GM18505 (cell line): ENCODE results near the gene HBB.

Source experiments
- ATAC-seq: cut with Tn5 transposase; IDR thresholded peaks from one replicate; pipeline ENCODE4 v1.9.1; 2021; ENCODE audit not compliant: unreplicated experiment
- POLR2A ChIP-seq: IDR thresholded peaks from 4 replicates; pipeline ENCODE4 v1.6.1; 2011; ENCODE audit warnings: borderline replicate concordance; ENCODE audit not compliant: insufficient read depth, insufficient read length; ENCODE audit errors: extremely low read depth

The HBB gene

DNA sequence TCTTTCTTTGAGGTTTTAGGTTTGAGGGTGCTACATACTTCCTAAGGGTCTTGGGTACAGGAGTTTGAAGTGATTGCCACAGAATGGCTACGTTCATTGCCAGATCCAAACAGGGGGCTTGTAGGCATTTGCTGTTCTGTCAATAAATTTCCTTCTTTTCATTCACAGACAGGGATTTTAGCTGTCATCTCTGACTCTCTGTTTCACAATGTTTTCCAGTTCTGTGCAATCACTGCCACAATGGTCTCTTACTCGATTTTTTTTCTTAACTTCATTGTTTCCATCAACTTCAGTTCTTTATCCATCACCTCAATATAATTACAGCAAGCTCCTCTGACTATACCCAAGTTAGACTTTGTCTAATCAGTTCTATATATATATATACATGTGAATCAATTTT, 13.6 kb upstream of the HBB start:
- ATAC-seq, result no peak
- no peak for TF ChIP-seq POLR2A

DNA sequence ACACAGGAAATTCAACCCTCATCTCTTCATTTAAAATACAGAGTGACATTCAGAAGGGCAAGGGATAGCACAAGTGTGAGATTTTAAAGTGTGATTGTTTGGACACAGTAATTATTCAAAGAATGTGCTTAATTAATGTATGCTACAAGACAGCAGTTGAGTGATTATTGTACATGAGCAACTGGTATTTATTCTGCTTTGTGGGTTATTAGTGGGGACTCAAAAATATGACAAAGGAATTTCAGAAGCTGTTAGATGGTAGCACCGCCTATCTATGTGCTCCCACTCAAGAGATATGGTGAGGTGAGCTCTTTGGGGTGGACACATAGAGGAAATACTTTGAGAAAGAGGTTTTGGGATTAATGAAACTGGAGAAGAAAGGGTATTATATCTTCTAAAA, 13.2 kb upstream of the HBB start:
- ATAC-seq, result no peak
- TF ChIP-seq POLR2A, result no peak

DNA sequence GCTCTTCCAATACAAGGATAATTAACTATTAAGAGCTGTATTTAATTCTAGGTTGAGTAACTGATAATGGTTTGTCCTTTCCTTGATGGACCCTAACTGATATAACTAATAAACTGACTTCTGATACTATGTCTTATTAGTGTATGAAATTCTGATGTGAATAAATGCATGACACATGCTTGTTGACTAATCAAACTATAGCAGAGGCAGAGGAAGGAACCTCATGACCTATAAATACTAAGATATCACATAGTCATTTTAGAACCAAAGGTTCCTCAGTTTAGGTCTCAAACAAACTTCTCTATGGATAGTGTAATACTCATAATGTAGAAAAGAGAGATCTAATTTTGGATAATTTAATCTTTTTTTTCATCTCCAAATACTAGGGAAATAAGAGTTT, 12.2 kb upstream of the HBB start:
- no peak for ATAC-seq
- no peak for TF ChIP-seq POLR2A

DNA sequence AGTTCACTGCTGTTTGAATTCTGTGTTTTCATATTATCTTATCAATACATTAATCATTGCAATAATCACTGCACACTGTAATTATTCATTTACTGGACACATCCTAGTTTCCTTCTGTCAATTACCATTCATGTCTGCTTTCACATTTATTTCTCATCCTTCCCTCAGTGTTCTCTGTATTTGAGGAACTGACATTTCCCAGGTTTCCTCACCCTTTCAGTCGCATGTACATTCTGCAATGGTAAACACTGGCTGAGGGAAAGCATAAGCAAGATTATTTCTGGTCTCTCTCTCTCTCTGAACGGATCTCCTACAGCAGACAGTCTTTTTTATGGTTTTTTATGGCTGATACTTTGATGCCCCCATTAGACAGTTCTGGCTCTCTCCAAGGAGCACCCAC, 11.6 kb upstream of the HBB start:
- ATAC-seq, result no peak
- TF ChIP-seq POLR2A, result no peak

DNA sequence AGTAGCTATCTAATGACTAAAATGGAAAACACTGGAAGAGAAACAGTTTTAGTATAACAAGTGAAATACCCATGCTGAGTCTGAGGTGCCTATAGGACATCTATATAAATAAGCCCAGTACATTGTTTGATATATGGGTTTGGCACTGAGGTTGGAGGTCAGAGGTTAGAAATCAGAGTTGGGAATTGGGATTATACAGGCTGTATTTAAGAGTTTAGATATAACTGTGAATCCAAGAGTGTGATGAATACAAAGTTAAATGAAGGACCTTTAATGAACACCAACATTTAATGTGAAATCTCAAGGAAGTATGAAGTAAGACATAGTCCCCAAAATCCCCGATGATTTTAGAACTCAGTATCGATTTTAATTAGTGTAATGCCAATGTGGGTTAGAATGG, 10.5 kb upstream of the HBB start:
- no peak for ATAC-seq
- no peak for TF ChIP-seq POLR2A

DNA sequence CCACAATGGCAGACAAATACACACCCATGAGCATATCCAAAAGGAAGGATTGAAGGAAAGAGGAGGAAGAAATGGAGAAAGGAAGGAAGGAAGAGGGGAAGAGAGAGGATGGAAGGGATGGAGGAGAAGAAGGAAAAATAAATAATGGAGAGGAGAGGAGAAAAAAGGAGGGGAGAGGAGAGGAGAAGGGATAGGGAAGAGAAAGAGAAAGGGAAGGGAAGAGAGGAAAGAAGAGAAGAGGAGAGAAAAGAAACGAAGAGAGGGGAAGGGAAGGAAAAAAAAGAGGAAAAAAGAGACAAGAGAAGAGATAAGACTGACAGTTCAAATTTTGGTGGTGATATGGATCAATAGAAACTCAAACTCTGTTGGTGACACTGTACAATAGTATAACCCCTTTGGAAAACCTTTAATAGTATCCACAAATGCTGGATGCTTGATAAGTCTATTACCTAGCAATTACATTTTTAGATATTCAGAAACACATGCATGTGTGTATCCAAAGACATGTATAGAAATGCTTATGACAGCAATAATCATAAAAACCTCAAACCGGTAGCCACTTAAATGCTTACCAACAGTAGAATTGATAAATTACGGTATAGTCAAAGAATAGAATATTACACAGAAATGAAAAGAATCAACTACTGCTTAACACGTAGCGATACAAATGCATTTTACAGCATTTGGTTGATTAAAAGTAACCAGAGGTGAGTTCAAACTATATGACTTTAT, 8.7 kb upstream of the HBB start:
- ATAC-seq, result no peak
- no peak for TF ChIP-seq POLR2A

DNA sequence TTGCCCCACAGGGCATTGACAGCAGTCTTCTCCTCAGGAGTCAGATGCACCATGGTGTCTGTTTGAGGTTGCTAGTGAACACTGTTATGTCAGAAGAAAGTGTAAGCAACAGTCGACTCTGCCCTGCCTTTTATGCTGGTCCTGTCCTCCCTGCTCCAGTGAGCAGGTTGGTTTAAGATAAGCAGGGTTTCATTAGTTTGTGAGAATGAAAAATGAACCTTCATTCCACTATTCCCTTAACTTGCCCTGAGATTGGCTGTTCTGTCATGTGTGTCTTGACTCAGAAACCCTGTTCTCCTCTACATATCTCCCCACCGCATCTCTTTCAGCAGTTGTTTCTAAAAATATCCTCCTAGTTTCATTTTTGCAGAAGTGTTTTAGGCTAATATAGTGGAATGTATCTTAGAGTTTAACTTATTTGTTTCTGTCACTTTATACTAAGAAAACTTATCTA, 7.5 kb upstream of the HBB start, which contains the start of gene HBD:
Gene HBD (minus strand): TSS at position 103 of the 454 bp plus-strand sequence. CDS start 50 bp downstream, at position 53.
- ATAC-seq, result peak; percentile 85
- no peak for TF ChIP-seq POLR2A

DNA sequence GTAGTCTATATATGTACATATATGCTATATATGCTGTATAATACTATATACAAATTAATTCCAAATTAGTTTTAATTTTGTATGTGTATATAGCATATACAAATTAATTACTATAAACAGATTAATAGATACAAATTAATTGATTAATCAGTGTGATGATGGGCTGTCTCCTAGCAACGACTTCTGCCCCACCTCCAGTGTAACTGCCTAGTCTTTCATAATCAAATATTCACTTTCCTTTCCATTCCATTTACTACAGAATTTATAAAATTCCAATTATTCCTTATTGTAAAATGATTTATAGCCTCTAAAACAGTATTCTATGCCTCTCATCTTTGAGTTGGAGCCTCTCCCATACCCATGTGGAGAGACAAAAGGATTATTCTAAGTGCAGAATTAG, 6.4 kb upstream of the HBB start:
- TF ChIP-seq POLR2A, result no peak
- ATAC-seq, result no peak

DNA sequence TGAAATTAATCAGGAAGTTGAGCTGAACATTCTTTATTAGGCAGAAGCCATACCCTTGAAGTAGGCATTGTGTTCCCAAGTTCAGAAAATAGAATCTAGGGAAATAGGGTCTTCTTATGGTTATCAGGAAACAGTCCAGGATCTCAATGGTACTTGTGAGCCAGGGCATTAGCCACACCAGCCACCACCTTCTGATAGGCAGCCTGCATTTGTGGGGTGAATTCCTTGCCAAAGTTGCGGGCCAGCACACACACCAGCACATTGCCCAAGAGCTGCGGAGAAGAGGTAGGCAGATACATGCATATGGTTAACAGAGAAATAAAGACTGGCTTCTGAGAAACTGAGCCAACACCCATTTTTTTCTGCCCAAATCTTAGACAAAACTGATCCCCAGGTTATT, 6.0 kb upstream of the HBB start:
- no peak for TF ChIP-seq POLR2A
- no peak for ATAC-seq

DNA sequence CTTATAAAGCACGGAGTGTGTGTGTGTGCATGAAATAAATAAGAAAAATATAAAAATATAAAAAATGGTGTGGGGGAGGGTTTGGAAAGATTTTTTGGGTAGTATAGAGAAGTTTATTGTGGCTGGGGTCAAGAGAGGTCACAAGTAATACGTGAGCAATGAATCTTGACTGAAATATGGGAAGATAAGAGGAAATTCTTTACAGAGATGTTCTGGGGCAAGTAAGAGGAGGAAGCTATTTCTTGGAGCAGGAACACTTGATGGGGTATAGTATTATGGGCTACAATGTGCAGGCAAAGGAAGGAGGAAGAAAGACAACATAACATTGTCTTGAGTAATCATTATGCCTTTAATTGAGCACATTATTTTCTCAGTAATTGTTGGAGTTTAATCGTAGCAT, 5.3 kb upstream of the HBB start:
- TF ChIP-seq POLR2A, result no peak
- ATAC-seq, result no peak

DNA sequence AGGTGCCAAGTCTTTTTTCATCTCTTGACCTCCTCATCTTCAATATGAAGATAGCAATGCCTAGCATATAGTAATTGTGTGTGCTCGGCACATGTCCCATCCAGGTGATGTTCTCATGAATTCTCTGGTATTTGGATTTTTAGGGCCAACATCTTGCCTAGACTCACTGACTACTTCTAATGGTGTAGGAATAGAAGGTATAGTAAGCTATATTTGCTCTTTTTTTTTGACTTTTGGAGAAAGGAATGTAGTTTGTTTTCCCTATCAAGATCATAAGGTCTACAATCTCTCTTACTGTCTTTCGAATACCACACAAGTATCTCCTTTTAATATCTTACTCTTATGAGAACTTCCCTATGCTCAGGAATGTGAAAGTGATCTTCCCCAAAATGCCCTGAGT, 4.2 kb upstream of the HBB start:
- no peak for TF ChIP-seq POLR2A
- no peak for ATAC-seq

DNA sequence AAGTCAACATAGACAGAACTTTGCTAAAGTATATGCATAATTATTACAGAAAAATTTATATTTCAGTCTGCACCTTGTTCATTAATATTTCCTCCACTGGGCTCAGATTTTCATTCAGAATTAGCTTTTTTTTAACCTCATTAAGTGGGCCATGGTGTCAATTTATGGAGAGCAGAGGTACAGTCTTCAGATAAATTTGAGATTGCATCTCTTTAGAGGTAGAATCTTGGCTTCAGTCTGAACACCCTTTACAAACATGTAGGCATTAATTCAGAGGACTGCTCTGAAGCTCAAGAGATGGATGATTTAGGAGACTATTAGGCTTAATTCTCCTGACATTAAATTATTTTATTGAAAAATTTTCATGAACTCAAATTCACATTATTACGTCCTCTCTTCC, 3.4 kb upstream of the HBB start:
- no peak for ATAC-seq
- TF ChIP-seq POLR2A, result no peak

DNA sequence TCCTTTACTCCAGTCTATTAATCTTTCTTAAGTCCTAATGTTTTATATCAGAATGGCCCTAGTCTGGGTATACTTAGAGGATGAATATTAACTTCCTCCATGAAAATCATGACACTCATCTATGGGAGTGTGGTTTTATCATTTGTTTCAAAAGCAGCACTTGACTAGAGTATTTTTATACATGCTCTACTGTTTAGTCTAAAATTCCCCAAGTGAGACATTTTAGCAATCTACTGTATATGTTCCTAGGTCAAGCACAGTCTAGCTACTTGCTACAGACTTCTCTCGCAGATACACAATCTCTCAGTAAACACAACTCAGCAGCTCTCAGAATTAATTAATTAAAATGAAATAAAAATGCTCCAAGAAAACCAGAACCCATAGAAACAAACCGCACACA, 2.9 kb upstream of the HBB start:
- no peak for TF ChIP-seq POLR2A
- ATAC-seq, result no peak

DNA sequence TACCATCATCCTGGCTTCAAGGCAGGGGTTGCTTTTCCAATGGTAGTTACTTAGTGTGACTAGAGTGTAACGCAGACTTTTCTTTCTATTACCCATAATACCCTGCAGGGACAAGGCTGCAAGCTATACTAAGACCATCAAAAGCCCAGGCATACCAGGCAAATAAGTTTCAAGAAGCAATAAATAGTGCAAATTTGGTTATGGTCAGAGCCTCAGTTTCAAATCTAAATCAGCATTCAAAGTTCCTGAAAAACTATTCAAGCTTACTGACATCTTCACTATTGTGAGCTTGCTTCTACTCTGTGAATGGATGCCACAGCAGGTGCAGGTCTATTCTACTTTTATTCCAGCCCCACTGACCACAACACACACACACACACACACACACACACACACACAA, 2.5 kb upstream of the HBB start:
- TF ChIP-seq POLR2A, result no peak
- no peak for ATAC-seq

DNA sequence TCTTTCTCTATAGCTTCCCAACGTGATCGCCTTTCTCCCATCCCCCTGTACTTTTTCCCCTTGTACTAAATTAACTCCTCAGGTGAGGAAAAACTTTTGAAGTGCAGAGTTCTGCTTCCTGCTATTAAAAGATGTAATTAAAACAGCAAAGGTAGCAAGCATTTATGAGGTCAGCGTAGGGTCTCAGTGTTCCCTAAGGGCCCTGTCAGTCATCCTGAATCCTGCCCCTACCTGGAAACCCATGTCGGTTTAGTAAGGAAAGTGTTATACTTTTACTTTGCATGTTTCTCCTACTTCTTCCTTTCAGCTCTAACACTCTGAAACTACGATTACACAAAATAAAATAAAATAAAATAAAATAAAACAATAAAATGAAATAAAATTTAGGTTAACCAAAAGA, 1.3 kb upstream of the HBB start:
- no peak for ATAC-seq
- no peak for TF ChIP-seq POLR2A
